ENCODE results near the gene SKIC3. TPM values are rescaled to one million over a fixed set of nuclear protein-coding genes. Genes with fewer than 3 reads are reported as not detected.

The SKIC3 gene
- polyA plus RNA-seq, 1 experiment: 118 TPM

GRCh38 chr5:95519151-95519550, 35.6 kb downstream of the SKIC3 start:
- Histone ChIP-seq H3K27me3 (ENCODE audit: control insufficient read depth, insufficient read depth, low read length) (no peaks in the 10 kb centered on the region), H3K9me3 (ENCODE audit: control insufficient read depth, insufficient read depth, low read length) (no peaks in the 10 kb centered on the region), H3K4me3 (ENCODE audit: low read depth, low read length) (no peak overlapping the region), H3K27ac (ENCODE audit: low read depth, low read length) (no peak overlapping the region)
- ChIA-PET POLR2A (no interaction called here), CTCF (no interaction called here)
- no peak for TF ChIP-seq CTCF (IDR thresholded peaks at IDR 0.05; ENCODE audit: low read depth, low read length)
- DNase-seq (ENCODE audit: low read depth, low spot score): no peak

DNA sequence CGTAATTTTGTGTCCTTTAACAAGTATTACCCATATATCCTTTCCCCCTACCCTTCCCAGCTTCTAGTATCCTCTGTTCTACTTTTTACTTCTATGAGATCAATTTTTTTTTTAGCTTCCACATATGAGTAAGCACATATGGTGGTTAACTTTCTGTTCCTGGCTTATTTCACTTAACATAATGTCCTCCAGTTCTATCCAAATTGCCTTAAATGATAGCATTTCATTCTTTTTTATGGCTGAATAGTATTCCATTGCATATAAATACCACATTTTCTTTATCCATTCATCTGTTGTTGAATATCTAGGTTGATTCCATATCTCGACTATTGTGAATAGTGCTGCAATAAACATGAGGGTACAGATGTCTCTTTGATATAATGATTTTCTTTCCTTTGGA, 36.4 kb downstream of the SKIC3 start:
- no peaks in the 10 kb centered on the region for H3K27me3 ChIP-seq (ENCODE audit: control insufficient read depth, insufficient read depth, low read length)
- TF ChIP-seq CTCF (IDR thresholded peaks at IDR 0.05; ENCODE audit: low read depth, low read length): no peak
- ChIA-PET CTCF (no interaction called here), POLR2A (no interaction called here)
- no peak overlapping the region for H3K27ac ChIP-seq (ENCODE audit: low read depth, low read length)
- no peak for DNase-seq (ENCODE audit: low read depth, low spot score)
- H3K4me3 ChIP-seq (ENCODE audit: low read depth, low read length): no peak overlapping the region
- no peaks in the 10 kb centered on the region for H3K9me3 ChIP-seq (ENCODE audit: control insufficient read depth, insufficient read depth, low read length)

DNA sequence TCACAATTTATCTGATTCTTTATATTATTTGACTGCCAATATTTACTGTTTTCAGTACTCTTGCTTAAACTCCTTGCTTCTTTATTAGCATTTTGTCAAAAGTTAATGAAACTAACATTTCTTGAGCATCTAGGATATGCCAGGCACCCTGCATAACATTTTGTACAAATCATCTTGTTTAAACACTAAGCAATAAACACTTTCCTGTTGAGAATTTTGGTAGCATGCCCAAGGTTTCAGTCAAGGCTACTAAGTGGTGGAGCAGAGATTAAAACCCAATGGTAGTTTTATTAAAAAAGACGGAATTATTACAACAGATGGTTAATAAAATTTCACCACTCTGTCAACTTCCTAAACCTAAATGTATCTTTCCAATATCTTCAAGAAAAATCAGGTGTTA, 43.2 kb downstream of the SKIC3 start:
- no peak for DNase-seq (ENCODE audit: low read depth, low spot score)
- H3K27me3 ChIP-seq (ENCODE audit: control insufficient read depth, insufficient read depth, low read length): no peaks in the 10 kb centered on the region
- H3K27ac ChIP-seq (ENCODE audit: low read depth, low read length): no peak overlapping the region
- no peaks in the 10 kb centered on the region for H3K9me3 ChIP-seq (ENCODE audit: control insufficient read depth, insufficient read depth, low read length)
- POLR2A ChIA-PET: no interaction called here
- H3K4me3 ChIP-seq (ENCODE audit: low read depth, low read length): no peak overlapping the region
- no peak for TF ChIP-seq CTCF (IDR thresholded peaks at IDR 0.05; ENCODE audit: low read depth, low read length)
- CTCF ChIA-PET: interaction anchor here (0.6 kb wide), 1 partner anchor 13 kb away, joined by 4 read pairs; no protein-coding TSS in a partner anchor

DNA sequence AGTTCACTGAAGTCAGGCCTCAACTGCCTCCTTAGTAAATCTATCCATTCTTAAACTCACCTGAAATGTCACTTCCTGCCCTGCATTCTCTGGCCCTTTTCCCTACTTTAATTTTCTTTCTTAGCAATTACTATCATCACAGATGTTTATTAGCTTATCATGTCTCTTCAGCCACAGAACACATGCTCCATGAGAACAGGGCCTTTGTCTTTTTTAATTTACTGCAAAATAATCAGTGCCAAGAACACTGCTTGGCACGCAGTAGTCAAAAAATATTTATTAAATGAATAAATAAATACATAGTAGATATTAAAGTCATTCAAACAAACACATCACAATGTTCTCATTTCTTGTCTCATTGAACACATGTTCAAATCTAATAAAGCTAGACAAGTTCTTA, 46.2 kb downstream of the SKIC3 start:
- POLR2A ChIA-PET: no interaction called here
- no peak for DNase-seq (ENCODE audit: low read depth, low spot score)
- Histone ChIP-seq H3K4me3 (ENCODE audit: low read depth, low read length) (no peak overlapping the region), H3K27ac (ENCODE audit: low read depth, low read length) (no peak overlapping the region), H3K27me3 (ENCODE audit: control insufficient read depth, insufficient read depth, low read length) (no peaks in the 10 kb centered on the region), H3K9me3 (ENCODE audit: control insufficient read depth, insufficient read depth, low read length) (no peaks in the 10 kb centered on the region)
- TF ChIP-seq CTCF (IDR thresholded peaks at IDR 0.05; ENCODE audit: low read depth, low read length): no peak
- CTCF ChIA-PET: no interaction called here

Small RNA genes within 50 kb of the gene (small RNA-seq; reads per million reads assigned to genes)
- not detected for gene RNU6-308P (ENCODE audit: insufficient read length, low read depth)

Other genes starting within 250 kb of the SKIC3 start
- not detected in 2 replicates for gene FAM81B, start 163.6 kb downstream of the SKIC3 start, polyA plus RNA-seq (2011; rRNA removed)
- 12.2 and 18.3 TPM in 2 replicates for gene ARSK, start 124 bp upstream of the SKIC3 start, polyA plus RNA-seq (2011; rRNA removed)
- 0.17 and 0.24 TPM in 2 replicates for gene GPR150, start 65.1 kb upstream of the SKIC3 start, polyA plus RNA-seq (2011; rRNA removed)
- gene RFESD, start 91.8 kb upstream of the SKIC3 start, polyA plus RNA-seq (2011; rRNA removed): 3.0 and 3.8 TPM in 2 replicates
- 1.8 and 2.4 TPM in 2 replicates for gene SPATA9, start 128.0 kb upstream of the SKIC3 start, polyA plus RNA-seq (2011; rRNA removed)
- 303 and 360 TPM in 2 replicates for gene RHOBTB3, start 176.4 kb upstream of the SKIC3 start, polyA plus RNA-seq (2011; rRNA removed)

Measured in AG04450 (cell line).